Keratinocyte (primary cell): ENCODE results near the gene ST3GAL2. TPM values are rescaled to one million over a fixed set of nuclear protein-coding genes. Genes with fewer than 3 reads are reported as not detected.

Source experiments
- DNase-seq: peaks from one replicate; pipeline ENCODE4 v3.0.0-alpha.2; 2011; ENCODE audit warnings: low read depth, missing footprints, low spot score
- FAIRE-seq: peaks from 2 replicates; lab custom pipeline; 2011; peaks lifted over from hg19 to GRCh38; lab: Jason Lieb, UNC
- H2AFZ ChIP-seq: 2 replicates; pipeline ENCODE4 v1.6.0; 2012; ENCODE audit warnings: low read length, control low read depth, inconsistent platforms; ENCODE audit not compliant: control insufficient read depth
- H3K27ac ChIP-seq: 2 replicates; pipeline ENCODE4 v1.5.1; 2011; ENCODE audit warnings: low read length; ENCODE audit not compliant: control insufficient read depth, insufficient read depth
- H3K27me3 ChIP-seq: 3 replicates; pipeline ENCODE4 v1.6.0; 2011; ENCODE audit warnings: low read length; ENCODE audit not compliant: control insufficient read depth, insufficient read depth; ENCODE audit errors: extremely low read depth
- H3K36me3 ChIP-seq, 2 experiments: 2 replicates in 1 of 2; 3 replicates in 1 of 2; pipeline ENCODE4 v1.5.1; 2011; ENCODE audit warnings: low read length in 2 of 2, mild to moderate bottlenecking in 1 of 2; ENCODE audit not compliant: control insufficient read depth in 2 of 2, insufficient read depth in 2 of 2; ENCODE audit errors: extremely low read depth in 1 of 2
- H3K4me1 ChIP-seq: 3 replicates; pipeline ENCODE4 v1.5.1; 2011; ENCODE audit warnings: low read length; ENCODE audit not compliant: control insufficient read depth, insufficient read depth; ENCODE audit errors: extremely low read depth
- H3K4me2 ChIP-seq: 3 replicates; pipeline ENCODE4 v1.6.0; 2011; ENCODE audit warnings: low read depth, low read length; ENCODE audit not compliant: control insufficient read depth, insufficient read depth; ENCODE audit errors: extremely low read depth
- H3K4me3 ChIP-seq, 3 experiments: fragments of 200-600 bp in 1 of 3; sonication (generic) in 1 of 3; 2 replicates in 2 of 3; 3 replicates in 1 of 3; pipeline ENCODE4 v1.5.1; 2011 to 2016; ENCODE audit warnings: low read length in 3 of 3, mild to moderate bottlenecking in 3 of 3, control low read depth in 2 of 3, inconsistent platforms in 1 of 3, low read depth in 1 of 3, mixed read lengths in 1 of 3, mixed run types in 1 of 3, moderate library complexity in 1 of 3; ENCODE audit not compliant: control insufficient read depth in 2 of 3, insufficient read depth in 2 of 3; ENCODE audit errors: extremely low read depth in 1 of 3
- H3K79me2 ChIP-seq: 2 replicates; pipeline ENCODE4 v1.6.0; 2012; ENCODE audit warnings: low read length; ENCODE audit not compliant: control insufficient read depth, insufficient read depth
- H3K9ac ChIP-seq: 3 replicates; pipeline ENCODE4 v1.6.0; 2011; ENCODE audit warnings: low read length; ENCODE audit not compliant: control insufficient read depth, insufficient read depth; ENCODE audit errors: extremely low read depth
- H3K9me1 ChIP-seq: 3 replicates; pipeline ENCODE4 v1.6.0; 2011; ENCODE audit warnings: low read length; ENCODE audit not compliant: control insufficient read depth, insufficient read depth; ENCODE audit errors: extremely low read depth
- H3K9me3 ChIP-seq: 2 replicates; pipeline ENCODE4 v1.5.1; 2012; ENCODE audit warnings: low read depth, low read length; ENCODE audit not compliant: control insufficient read depth
- H4K20me1 ChIP-seq: 3 replicates; pipeline ENCODE4 v1.6.0; 2011; ENCODE audit warnings: low read length; ENCODE audit not compliant: control insufficient read depth, insufficient read depth; ENCODE audit errors: extremely low read depth
- EZH2 ChIP-seq: IDR thresholded peaks from one replicate; pipeline ENCODE4 v1.6.1; 2012; ENCODE audit warnings: inconsistent platforms, mild to moderate bottlenecking, low read length, moderate library complexity
- dilution Hi-C: fragments of 300-500 bp; cut with MboI; formaldehyde crosslinking; loops from one replicate; pipeline ENCODE4 v1.7.0; 2020; ENCODE audit warnings: low sequenced_read_pairs; ENCODE audit not compliant: extremely low pct_ligation_motif_present
- polyA plus RNA-seq, 5 experiments: library from polyadenylated mRNA; depleted of rRNA in 3 of 5; stranded (reverse) in 3 of 5; stranded (forward) in 1 of 5; unstranded in 1 of 5; fragments of >200 nt; gene quantifications; 1 replicate in 1 of 5; 2 replicates in 3 of 5; 3 replicates in 1 of 5; pipeline versions ENCODE4 v1.2.1 to v1.2.3, GENCODE V29; 2011 to 2012; ENCODE audit warnings: missing spikeins in 2 of 5, low read depth in 1 of 5, low replicate concordance in 1 of 5
- TF ChIP-seq, protein P1 (sequence below), 3 experiments: IDR thresholded peaks in 1 of 3; conservative IDR thresholded peaks in 1 of 3; optimal IDR thresholded peaks in 1 of 3; 2 replicates in 2 of 3; 3 replicates in 1 of 3; pipeline versions ENCODE3 to v1.5.1; 2011; ENCODE audit warnings: low read length in 3 of 3, mild to moderate bottlenecking in 3 of 3, moderate library complexity in 2 of 3, control low read depth in 1 of 3, inconsistent platforms in 1 of 3; ENCODE audit not compliant: insufficient read depth in 2 of 3; ENCODE audit errors: extremely low read depth in 1 of 3

Gene ST3GAL2
- polyA plus RNA-seq, 1 donor (not counting 4 experiments of a cell fraction or from before 2014, with no cell fraction given) = 4.0 TPM

DNA sequence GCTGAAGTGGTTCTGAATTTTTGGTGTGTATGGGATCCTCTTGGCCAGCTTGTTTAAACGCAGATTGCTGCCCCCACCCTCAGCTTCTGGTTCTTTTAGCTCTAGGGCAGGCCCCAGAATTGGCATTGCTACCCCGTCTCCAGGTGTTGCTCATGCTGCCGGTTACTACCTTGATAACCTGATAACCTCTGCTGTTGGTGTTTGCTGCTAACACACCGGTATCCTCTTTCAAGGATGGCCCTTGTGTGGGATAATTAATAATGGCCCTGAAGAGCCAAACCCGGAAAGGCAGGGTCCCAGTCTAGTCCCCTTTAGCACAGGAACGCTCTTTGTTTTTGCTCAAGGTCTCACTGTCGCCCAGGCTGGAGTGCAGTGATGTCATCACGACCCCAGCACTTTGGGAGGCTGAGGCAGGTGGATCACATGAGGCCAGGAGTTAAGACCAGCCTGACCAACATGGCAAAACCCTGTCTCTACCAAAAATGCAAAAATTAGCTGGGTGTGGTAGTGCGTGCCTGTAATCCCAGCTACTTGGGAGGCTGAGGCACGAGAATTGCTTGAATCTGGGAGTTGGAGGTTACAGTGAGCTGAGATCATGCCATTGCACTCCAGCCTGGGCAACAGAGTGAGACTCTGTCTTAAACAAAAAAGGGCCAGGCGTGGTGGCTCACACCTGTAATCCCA, 1.3 kb upstream of the ST3GAL2 start:
- H3K27ac ChIP-seq = no peak overlapping the region
- dilution Hi-C loops = no loop called here
- no peak overlapping the region for H3K9ac ChIP-seq
- H3K9me3 ChIP-seq = no peaks in the 10 kb centered on the region
- no peak overlapping the region for H3K4me3 ChIP-seq
- peak overlapping the region; percentile 90 for H3K4me2 ChIP-seq
- peaks cover 2% of the 10 kb centered on the region for H3K79me2 ChIP-seq
- H3K9me1 ChIP-seq = no peaks in the 10 kb centered on the region
- H3K36me3 ChIP-seq = no peaks in the 10 kb centered on the region
- H3K27me3 ChIP-seq = no peaks in the 10 kb centered on the region
- TF ChIP-seq EZH2 = no peak
- TF ChIP-seq, protein P1, sequence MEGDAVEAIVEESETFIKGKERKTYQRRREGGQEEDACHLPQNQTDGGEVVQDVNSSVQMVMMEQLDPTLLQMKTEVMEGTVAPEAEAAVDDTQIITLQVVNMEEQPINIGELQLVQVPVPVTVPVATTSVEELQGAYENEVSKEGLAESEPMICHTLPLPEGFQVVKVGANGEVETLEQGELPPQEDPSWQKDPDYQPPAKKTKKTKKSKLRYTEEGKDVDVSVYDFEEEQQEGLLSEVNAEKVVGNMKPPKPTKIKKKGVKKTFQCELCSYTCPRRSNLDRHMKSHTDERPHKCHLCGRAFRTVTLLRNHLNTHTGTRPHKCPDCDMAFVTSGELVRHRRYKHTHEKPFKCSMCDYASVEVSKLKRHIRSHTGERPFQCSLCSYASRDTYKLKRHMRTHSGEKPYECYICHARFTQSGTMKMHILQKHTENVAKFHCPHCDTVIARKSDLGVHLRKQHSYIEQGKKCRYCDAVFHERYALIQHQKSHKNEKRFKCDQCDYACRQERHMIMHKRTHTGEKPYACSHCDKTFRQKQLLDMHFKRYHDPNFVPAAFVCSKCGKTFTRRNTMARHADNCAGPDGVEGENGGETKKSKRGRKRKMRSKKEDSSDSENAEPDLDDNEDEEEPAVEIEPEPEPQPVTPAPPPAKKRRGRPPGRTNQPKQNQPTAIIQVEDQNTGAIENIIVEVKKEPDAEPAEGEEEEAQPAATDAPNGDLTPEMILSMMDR (optimal IDR thresholded peaks at IDR 0.05 in 1 of 3, IDR thresholded peaks at IDR 0.05 in 1 of 3, conservative IDR thresholded peaks at IDR 0.05 in 1 of 3; ENCODE audit: extremely low read depth in 1 of 3, insufficient read depth in 2 of 3, low read length in 3 of 3) = no peak
- peak overlapping the region; percentile 94 for H2AFZ ChIP-seq
- peaks cover 23% of the 10 kb centered on the region for H3K4me1 ChIP-seq
- FAIRE-seq (no peak), DNase-seq (no peak)
- no peaks in the 10 kb centered on the region for H4K20me1 ChIP-seq

DNA sequence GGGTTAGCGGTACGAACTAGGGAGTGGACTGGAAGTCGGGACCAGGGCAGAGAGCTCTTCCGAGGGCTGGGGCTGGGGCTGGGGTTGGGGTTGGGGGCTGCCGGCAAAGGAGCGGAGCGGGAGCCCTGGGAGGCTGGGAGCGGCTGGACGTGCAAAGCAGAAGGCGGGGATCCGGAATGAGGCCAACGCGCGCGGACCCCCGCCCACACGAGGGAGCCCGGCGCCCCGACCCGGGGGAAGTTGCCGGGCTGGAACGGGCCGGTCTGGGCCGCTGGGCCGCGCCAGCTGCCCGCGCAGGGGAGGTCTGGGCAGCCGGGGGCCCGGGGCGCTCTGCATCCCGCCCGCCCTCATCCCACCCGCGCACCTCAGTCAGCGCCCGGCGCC, 323 bp downstream of the ST3GAL2 start:
- TF ChIP-seq, protein P1 (optimal IDR thresholded peaks at IDR 0.05 in 1 of 3, IDR thresholded peaks at IDR 0.05 in 1 of 3, conservative IDR thresholded peaks at IDR 0.05 in 1 of 3; ENCODE audit: extremely low read depth in 1 of 3, insufficient read depth in 2 of 3, low read length in 3 of 3) = no peak
- TF ChIP-seq EZH2 = no peak
- no peak overlapping the region for H3K27ac ChIP-seq
- H3K4me3 ChIP-seq = peak overlapping the region; percentile 52 to 80 (median 66)
- peaks cover 27% of the 10 kb centered on the region for H3K4me1 ChIP-seq
- dilution Hi-C loops = no loop called here
- peaks cover 2% of the 10 kb centered on the region for H3K79me2 ChIP-seq
- peak overlapping the region; percentile 44 for H3K9ac ChIP-seq
- no peaks in the 10 kb centered on the region for H3K36me3 ChIP-seq
- peak overlapping the region; percentile 60 for H2AFZ ChIP-seq
- FAIRE-seq (no peak), DNase-seq (no peak)
- no peaks in the 10 kb centered on the region for H3K27me3 ChIP-seq
- H3K9me3 ChIP-seq = no peaks in the 10 kb centered on the region
- H4K20me1 ChIP-seq = no peaks in the 10 kb centered on the region
- H3K9me1 ChIP-seq = no peaks in the 10 kb centered on the region
- peak overlapping the region; percentile 99 for H3K4me2 ChIP-seq
